ENCODE measurements around the gene PLIN3. TPM values are rescaled to one million over a fixed set of nuclear protein-coding genes. Genes with fewer than 3 reads are reported as not detected.
"Not testable (repeated sequence)": the region's sequence is repeated elsewhere in the genome, so short reads cannot be mapped to it uniquely, and the experiment has no call there.

Gene PLIN3
- total RNA-seq, 1 donor: 193 TPM

- no peak for DNase-seq (ENCODE audit: low read depth)
These were observed 28.3 kb downstream of the PLIN3 start for GRCh38 chr19:4839192-4839591.

GRCh38 chr19:4832776-4833175, 34.7 kb downstream of the PLIN3 start:
- no peak overlapping the region for H3K4me3 ChIP-seq (ENCODE audit: low read depth, low read length)
- no peak for TF ChIP-seq CTCF (IDR thresholded peaks at IDR 0.05; ENCODE audit: insufficient read depth, low read depth, low read length)
- DNase-seq (ENCODE audit: low read depth): no peak

More at GRCh38 chr19:4839192-4839591, 28.3 kb downstream of the PLIN3 start:
- H3K4me3 ChIP-seq (ENCODE audit: low read depth, low read length): no peak overlapping the region
- no peak for TF ChIP-seq CTCF (IDR thresholded peaks at IDR 0.05; ENCODE audit: insufficient read depth, low read depth, low read length)

GRCh38 chr19:4831979-4832340, 35.5 kb downstream of the PLIN3 start:
- DNase-seq (ENCODE audit: low read depth): not testable (repeated sequence)
- H3K4me3 ChIP-seq (ENCODE audit: low read depth, low read length): peak overlapping the region; percentile 83

GRCh38 chr19:4831304-4831978, 36.0 kb downstream of the PLIN3 start, which contains the start of gene TICAM1:
TICAM1 (minus strand) TSS chr19:4831712; CDS start chr19:4818377, 13,335 bp downstream.
- H3K4me3 ChIP-seq (ENCODE audit: low read depth, low read length): peak within 1 kb of the TSS; percentile 83
- peak; percentile 53 for DNase-seq (ENCODE audit: low read depth)
- TF ChIP-seq CTCF (IDR thresholded peaks at IDR 0.05; ENCODE audit: insufficient read depth, low read depth, low read length): no peak

- no peak for TF ChIP-seq CTCF (IDR thresholded peaks at IDR 0.05; ENCODE audit: insufficient read depth, low read depth, low read length)
- H3K4me3 ChIP-seq (ENCODE audit: low read depth, low read length): peak overlapping the region; percentile 83
- DNase-seq (ENCODE audit: low read depth): no peak
These were observed 36.6 kb downstream of the PLIN3 start for GRCh38 chr19:4830768-4831265.

- peak overlapping the region; percentile 83 for H3K4me3 ChIP-seq (ENCODE audit: low read depth, low read length)
- DNase-seq (ENCODE audit: low read depth): no peak
- no peak for TF ChIP-seq CTCF (IDR thresholded peaks at IDR 0.05; ENCODE audit: insufficient read depth, low read depth, low read length)
These were observed 37.1 kb downstream of the PLIN3 start for GRCh38 chr19:4830332-4830731.

- DNase-seq (ENCODE audit: low read depth): no peak
- no peak overlapping the region for H3K4me3 ChIP-seq (ENCODE audit: low read depth, low read length)
- TF ChIP-seq CTCF (IDR thresholded peaks at IDR 0.05; ENCODE audit: insufficient read depth, low read depth, low read length): no peak
These were observed 38.3 kb downstream of the PLIN3 start for GRCh38 chr19:4829001-4829712.

Data from fibroblast of villous mesenchyme (primary cell).